EH (cell line): Measurements from ENCODE around the gene ECI1.

Experiments used
- DNase-seq: peaks from one replicate; pipeline ENCODE4 v3.0.0-alpha.2; 2015; ENCODE audit warnings: low read depth

Gene ECI1

DNA sequence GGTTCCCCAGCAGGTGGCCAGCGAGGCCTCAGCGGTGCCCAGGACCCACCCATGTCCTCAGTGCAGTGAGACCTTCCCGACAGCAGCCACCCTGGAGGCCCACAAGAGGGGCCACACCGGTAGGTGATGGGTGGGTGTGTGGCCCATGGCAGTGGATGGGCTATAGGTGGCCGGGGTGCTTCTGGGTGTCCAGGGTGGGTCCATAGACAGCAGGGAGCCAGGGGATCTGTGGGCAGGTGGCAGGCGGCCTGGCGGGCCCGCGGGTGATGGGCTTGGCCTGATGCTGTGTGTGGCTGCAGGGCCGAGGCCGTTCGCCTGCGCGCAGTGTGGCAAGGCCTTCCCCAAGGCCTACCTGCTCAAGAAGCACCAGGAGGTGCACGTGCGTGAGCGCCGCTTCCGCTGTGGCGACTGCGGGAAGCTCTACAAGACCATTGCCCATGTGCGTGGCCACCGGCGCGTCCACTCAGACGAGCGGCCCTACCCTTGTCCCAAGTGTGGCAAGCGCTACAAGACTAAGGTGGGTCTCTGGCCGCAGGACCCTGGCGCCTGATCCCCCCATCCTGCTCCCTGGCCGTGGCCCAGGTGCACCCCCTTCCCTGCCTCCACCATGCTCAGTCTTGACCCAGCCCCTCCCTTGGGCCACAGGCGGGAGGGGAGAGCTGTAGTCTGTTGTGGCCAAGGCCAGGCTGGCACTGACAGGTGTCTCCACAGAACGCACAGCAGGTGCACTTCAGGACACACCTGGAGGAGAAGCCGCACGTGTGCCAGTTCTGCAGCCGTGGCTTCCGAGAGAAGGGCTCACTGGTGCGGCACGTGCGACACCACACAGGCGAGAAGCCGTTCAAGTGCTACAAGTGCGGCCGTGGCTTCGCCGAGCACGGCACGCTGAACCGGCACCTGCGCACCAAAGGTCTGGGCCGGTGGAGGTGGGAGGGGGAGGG, 17.2 kb downstream of the ECI1 start:
- DNase-seq: no peak

DNA sequence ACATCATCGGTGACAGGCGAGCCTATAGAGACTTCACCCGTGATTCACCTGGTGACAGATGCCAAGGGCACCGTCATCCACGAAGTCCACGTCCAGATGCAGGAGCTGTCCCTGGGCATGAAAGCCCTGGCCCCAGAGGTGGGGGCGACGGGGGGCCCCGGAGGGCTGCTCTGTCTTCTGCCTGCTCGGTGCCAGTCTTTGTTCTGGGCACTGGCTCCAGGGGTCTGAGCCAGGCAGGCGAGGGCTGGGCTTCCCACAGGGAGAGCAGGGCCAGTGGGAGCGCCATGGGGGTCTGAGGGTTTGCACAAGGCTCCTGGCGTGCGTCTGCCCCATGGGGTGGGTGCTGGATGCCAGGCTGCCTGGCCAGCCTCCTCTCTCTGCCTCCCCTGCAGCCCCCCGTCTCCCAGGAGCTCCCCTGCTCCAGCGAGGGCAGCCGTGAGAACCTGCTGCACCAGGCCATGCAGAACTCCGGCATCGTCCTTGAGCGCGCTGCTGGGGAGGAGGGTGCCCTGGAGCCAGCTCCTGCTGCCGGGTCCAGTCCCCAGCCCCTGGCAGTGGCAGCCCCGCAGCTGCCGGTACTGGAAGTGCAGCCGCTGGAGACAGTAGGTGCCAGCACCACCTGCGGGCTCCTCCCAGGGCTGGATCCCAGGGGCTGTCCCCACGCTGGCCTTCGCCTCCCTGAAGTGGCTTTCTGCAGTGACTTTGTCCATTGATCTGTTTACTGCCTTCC, 18.2 kb downstream of the ECI1 start:
- DNase-seq: no peak

DNA sequence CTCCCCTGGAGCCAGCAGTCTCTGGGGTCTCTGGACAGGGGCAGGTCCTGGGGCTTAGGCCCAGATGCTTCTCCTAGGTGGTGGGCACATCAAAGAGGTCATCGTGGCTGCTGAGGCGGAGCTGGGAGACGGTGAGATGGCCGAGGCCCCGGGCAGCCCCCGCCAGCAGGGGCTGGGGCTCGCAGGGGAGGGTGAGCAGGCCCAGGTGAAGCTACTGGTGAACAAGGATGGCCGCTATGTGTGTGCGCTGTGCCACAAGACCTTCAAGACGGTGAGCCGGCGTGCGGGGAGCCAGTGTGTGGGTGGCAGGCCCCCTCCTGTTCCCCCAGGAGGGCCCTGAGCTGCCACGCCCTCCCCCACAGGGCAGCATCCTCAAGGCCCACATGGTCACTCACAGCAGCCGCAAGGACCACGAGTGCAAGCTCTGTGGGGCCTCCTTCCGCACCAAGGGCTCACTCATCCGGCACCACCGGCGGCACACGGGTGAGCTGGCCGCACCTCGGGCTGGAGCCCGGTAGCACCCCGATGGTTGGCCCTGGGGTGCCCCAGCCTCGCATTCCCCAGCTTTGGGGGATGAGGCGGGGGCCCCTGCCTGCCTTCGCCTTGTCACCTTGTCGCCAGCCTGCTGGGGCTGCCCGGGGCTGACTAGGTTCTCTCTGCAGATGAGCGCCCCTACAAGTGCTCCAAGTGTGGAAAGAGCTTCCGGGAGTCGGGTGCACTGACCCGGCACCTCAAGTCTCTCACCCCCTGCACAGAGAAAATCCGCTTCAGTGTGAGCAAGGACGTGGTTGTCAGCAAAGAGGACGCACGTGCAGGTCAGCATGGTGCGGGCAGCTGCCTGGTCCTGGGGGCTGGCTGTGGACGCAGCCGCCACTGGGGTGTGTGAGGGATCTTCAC, 19.0 kb downstream of the ECI1 start:
- DNase-seq: no peak

DNA sequence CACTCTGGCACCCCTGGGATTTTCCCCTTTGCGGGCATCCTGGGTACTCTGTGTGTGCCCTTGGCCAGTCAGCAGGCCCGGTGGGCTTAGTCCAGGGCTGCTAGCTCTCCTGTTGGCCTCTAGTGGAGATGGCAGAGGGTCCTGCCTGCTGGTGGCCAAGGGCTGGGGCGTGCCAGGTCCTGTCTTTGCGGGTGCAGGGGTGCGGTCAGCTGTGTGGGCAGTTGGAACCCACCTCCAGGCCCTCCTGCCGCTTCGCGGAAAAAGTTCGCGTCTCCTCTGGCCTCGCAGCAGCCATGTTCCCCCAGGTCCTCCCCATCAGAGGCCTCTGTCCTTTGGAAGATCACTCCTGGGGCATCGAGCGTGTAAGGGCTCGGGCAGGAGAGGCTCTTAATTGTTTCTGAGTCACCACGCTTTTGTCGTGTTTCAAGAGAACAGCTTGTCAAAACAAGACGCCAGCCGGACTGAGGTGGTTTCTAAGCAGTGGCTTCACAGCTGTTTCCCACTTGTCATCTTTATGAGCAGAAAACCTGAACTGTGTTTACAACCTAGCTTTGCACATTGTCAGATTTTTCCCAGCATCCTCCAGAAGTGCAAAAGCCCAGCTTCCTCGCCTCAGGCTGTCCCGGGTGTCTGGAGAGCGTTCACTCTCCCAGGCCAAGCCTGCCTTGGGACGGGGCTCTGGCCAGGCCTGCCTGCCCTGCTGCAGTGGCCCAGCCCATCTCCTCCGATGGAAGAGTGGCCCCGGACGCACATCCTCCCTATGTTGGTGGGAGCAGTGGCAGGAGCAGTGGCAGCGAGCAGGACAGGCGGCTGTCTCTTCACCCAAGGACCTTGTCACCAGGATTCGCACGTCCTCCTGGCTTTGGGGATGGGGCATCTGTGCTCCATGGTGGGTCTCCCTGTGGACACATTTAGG, 20.1 kb downstream of the ECI1 start:
- peak; percentile 45 for DNase-seq

DNA sequence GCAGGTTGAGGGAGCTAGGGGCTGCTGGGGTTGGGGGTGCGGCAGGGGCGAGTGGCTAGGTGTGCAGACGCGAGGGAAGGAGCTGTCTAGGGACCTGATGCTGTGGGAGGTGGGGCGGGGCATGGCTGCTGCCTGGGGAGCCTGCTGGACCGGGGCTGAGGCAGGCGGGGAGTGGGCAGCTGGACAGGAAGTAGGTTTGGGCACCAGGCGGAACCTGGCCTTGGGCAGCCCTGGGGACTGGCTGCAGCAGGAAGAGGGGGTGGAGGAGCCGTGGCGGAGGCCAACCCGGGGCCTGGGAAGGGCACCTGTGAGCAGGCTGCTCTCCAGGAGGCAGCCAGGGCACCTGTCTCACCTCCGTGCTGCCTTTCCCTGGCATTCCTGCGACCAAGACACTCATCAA, 21.0 kb downstream of the ECI1 start:
- no peak for DNase-seq

DNA sequence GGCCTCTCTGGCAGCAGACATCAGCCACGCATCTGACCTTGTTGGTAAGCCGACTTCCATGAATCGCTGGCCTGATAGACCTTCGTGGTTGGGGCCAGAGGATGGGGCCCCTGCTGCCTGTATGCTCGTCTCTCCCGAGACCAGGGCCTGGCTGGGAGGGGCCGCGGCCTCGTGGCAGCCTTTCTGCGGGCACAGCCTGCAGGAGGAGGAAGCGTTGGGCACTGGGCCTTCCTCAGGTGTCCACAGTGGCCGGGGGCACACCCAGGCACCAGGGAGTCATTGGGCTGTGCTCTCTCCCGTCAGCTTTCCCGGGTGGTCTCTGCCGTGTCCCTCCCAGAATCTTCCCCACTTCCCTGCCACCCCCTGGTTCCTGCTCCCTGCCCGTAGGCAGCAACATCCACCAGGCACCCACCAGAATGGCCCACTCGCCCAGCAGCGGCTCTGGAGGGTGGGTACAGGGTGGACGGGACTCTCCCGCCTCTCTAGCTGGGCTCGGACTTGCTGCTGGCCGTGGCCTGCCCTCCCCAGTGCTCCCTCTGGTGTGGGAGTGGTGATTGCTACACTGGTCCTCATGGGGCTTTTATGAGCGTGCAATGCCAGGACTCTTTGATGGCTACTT, 21.6 kb downstream of the ECI1 start:
- DNase-seq: no peak

DNA sequence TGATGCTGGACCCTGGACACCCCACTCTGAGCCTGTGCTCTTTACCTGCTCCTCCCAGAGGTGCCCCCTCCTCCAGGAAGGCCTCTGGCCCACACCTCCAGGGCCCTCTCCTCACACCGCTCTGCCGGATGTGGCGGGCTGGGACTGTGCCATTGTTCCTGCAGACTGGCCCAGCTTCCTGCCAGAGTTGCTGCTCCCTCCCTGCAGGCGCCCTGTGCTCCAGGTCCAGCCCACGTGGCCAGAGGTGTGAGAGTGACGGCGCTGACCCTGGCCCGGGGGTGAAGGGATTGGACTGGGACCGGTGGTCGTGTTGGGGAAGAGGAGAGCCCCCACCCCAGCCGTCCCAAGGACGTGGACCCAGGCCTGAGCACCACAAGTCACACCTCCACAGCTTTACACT, 22.3 kb downstream of the ECI1 start:
- no peak for DNase-seq

DNA sequence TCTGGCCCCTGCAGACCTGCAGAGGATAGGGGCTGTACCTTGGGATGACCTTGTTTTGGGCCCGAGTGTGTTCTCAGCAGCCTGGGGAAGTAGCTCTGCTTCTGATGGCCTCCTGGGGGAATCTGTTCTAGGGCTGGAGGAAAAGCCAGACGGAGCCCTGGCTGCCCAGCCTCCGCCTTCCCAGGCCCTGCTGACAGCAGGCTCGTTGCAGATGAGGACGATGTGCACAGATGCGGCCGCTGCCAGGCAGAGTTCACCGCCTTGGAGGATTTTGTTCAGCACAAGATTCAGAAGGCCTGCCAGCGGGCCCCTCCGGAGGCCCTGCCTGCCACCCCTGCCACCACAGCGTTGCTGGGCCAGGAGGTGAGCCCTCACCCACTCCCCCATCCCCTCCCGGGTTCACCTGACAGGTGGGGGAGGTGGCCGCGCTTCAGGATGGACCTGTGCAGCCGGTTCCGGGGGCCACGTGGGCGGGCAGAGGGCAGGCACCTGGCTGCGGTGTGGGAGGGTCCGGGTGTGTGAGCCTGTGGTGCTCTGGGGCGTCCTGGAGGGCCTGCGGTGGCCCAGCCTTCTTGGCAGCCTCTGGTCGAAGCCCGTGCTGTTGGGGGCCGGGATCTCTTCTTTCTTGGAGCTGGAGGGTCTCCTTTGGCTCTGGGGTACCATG, 23.1 kb downstream of the ECI1 start:
- no peak for DNase-seq

DNA sequence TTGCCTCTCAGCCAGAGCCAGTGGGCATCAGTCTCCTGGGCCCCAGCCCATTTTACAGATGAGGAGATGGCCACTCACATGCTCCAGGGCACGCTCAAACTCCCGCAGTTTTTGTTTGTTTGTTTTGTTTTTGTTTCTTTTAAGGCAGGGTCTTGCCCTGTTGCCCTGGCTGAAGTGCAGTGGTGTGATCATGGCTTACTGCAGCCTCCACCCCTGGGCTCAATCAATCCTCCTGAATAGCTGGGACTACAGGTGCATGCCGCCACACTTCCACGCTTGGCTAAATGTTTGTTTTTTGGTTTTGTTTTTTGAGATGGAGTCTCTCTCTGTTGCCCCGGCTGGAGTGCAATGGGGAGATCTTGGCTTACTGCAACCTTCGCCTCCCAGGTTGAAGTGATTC, 24.5 kb downstream of the ECI1 start:
- DNase-seq: no peak

DNA sequence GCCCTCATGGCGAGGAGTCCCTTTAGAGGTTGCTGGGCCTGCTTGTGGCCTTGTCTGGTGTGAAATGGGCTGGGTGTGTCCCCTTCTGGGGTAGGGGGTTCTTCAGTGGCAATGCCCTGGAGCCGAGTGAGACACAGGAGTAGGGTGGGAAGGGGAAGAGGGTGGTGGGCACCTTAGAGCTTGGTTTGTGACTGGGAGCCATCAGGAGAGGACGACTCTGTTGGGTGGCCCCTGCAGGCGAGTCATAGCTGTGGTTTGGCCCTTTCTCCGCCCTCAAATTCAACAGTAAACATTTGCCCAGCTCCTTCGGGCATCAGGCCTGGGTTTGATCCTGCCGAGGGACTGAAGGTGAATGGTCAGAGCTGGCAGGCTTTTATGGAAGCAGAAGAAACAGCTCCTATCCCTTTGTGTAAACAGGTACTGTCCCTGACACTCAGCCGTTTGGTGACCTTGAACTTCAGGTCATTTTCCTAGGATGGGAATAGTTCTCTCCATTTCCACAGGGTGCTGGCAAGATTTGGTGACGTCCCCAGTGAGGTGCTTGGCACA, 25.1 kb downstream of the ECI1 start:
- DNase-seq: peak; percentile 21

DNA sequence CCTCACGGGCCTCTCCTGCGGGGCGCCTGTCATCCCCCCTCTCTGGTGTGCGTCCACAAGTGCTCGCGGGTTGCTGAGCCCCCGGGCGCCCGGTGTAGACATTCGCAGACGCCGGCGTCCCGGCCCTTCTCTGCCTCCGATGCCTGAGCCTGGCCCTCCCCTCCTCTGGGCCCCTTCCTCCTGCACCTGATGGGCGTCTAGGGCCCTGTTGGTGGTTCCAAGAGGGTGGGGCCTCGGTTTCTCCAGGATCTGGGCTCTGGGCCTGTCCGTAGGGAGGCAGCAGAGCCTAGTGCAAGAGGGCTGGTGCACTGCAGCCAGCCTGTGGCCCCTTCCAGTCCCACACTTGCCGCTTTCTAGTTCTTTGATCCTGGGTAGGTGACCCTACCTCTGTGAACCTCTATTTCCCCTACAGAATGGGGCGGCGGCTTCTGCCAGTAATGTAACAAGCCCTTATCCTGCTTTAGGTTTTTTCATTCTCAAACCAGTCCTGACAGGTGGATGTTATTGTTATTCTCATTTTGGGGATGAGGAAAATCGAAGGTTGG, 27.4 kb downstream of the ECI1 start:
- peak; percentile 59 for DNase-seq

DNA sequence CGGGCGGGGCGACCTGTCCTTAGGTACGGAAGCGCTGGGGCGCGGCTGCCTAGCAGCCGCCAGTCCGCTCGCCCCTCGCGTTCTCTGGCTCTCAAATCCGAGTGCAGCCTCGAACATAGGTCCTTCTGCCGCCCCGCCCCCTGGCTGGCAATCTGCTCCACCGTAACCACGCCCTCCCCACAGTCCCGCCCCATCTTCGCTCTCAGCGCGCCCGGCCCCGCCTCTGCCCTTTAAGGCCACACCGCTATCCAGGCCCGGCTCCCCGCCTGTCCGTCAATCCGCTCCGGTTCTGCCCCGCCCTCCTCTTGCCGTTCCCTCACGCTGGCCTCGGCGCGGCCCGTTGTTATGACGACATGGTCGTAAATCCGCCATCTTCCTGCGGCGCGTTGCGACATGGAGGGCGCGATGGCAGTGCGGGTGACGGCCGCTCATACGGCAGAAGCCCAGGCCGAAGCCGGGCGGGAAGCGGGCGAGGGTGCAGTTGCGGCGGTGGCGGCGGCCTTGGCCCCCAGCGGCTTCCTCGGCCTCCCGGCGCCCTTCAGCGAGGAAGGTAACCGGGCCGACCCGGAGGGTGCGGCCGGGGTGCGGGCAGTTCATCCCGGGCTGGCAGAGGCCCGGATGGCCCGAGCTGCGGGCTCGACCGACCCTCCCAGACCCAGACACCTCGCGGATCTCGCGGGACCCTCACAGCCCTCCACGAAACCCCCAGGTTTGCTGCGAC, 28.0 kb downstream of the ECI1 start, which contains the start of gene E4F1:
Gene E4F1, plus strand, starts transcription at position 371 of the 721 bp plus-strand sequence. Its CDS starts 23 bp downstream, at position 394.
- peak; percentile 99 for DNase-seq

DNA sequence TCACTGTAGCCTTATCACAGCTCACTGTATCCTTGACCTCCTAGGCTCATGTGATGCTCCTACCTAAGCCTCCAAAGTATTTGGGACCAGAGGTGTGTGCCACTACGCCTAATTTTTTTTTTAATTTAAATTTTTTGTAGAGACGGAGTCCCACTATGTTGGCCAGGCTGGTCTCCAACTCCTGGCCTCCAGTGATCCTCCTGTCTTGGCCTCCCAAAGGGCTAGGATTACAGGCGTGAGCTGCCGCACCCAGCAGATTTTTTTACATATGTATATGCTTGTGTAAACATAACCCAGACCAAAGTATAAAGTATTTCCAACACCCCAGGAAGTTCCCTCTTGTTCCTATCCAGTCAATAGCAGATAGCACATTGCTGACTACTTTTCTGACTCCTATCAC, 35.1 kb downstream of the ECI1 start:
- no peak for DNase-seq

DNA sequence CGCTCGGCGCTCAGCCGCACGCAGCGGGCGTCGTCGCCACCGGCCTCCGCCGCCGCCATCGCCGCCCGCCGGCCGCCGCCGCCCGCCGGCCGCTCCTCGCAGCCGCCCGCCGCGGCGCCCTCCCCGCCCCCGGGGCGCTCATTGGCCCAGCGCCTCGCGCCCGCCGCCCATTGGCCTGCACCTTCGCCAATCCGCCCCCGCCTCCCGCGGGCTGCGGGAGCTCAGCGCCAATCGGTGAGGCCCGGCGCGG, 36.7 kb downstream of the ECI1 start, which contains the start of gene PGP:
Gene PGP, minus strand, starts transcription at position 122 of the 250 bp plus-strand sequence. Its CDS starts 63 bp downstream, at position 59.
- DNase-seq: no peak

DNA sequence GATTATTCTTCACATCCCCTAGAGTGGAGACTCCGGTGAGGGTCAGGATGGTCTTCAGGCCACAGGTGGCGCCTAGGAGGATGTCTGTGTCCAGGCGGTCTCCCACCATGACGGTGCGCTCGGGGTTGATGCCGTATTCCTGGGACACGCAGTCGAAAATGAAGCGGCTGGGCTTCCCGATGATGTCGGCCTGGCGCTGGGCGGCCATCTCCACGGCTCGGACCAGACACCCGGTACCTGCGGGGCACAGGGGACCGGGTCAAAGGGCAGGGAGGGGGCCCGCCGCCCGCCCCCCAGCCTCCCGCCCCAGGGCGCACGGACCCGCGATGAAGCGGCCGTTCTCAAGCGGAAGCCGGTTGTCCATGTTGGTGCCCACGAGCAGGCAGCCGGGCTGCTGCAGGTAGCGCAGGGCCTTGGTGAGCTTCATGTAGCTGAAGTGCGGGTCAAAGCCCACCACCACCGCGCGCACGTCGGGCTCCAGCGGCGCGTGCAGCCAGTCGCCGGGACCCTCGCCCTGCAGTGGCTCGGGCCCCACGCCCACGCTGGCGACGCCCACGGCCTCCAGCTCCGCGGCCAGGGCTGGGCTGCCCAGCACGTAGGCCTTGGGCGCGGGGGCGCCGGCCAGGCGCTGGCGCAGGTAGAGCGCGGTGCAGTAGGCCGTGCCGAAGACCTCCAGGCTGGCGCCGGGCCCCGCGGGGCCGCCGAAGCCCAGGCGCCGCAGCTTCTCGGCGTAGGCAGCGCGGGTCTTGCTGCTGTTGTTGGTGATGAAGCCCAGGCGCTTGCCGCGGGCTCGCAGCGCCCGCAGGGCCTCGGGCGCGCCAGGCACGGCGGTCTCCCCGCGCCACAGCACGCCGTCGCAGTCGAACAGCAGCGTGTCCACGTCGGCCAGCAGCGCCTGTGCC, 37.3 kb downstream of the ECI1 start:
- no peak for DNase-seq

DNA sequence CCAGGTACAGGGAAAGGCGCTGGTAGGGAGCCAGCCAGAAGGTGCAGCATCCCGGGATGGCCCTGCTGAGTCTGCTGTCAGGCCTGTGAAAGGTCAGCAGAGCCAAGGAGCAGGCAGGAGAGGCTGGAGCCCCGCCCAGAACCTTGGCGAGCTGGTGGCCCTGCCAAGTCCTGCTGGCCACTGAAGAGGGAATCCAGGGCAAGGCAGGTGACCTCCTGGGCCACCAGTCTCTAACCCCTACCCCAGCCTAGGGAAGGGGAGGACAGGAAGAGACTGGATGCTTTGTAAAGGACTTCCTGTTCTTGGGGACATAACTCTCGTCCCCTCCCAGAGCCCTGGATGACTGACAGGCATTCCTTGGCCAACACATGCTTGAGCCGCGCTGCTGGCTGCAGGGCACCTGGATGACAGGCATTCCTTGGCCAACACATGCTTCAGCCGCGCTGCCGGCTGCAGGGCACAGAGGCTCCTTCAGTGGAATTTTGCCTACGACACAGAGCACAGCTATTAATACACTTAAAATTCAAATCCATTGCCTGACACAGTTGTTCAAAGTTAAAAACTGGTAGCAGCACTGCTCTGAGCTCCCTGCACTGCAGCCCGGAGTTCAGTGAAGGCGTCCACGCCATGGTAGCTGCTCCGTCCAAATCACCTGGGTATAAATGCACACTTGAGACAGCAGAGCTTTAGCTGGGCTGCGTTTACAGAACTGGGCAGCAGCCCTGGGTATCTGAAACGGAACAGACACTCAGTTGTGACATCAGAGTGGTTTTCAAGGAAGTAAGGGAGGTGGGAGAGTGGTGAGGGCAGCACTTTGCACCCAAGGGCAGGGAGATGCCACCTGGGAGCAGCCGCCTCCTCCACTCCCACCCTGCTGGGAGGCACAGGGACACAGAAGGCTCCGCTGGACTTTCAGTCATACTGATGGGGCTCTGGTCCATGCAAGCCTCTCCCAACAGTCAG, 38.7 kb downstream of the ECI1 start:
- DNase-seq: peak; percentile 10

DNA sequence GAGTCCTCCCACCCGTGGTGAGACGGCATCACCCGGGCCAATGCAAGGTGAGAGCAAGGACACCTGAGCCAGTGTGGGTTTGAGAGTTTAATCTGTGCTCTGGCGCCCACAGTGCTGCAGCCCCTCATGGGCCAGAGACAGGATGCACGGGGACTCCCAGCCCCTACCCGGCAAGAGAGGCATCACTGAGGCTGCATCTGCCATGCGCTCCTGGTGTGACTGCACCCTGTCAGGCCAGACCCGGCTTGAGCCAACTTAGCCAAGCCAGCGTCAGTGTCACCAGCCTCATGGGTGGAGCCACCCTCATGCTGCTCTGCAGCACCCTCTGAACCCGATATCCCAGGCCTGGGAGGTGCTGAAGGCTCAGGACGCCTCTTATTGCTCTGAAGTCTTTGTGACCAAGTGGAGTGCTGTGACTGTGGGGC, 39.5 kb downstream of the ECI1 start:
- DNase-seq: no peak
